SH-SY5Y (cell line): Measurements from ENCODE around the gene SSBP3.

ENCODE experiments used
- GATA2 ChIP-seq: IDR thresholded peaks from 2 replicates; pipeline ENCODE4 v1.6.1; 2011; ENCODE audit warnings: mild to moderate bottlenecking, low read depth, low read length
- GATA3 ChIP-seq: IDR thresholded peaks from 2 replicates; pipeline ENCODE4 v1.6.1; 2011; ENCODE audit warnings: low read depth, mild to moderate bottlenecking, low read length, moderate library complexity

GRCh38 chr1:54403808-54404261 lies 2.4 kb downstream of the SSBP3 start:
- TF ChIP-seq GATA2: no peak
- no peak for TF ChIP-seq GATA3
